ENCODE measurements around the gene SYT9. TPM values are rescaled to one million over a fixed set of nuclear protein-coding genes. Genes with fewer than 3 reads are reported as not detected.

The SYT9 gene
- total RNA-seq, 1 donor from 2014 or later, result 0.08 TPM

GRCh38 chr11:7381937-7382336 is 130.2 kb downstream of the SYT9 start:
- Histone ChIP-seq H3K27me3 (ENCODE audit: low read depth) (no peaks in the 10 kb centered on the region), H3K4me1 (peaks cover 7% of the 10 kb centered on the region), H3K36me3 (no peaks in the 10 kb centered on the region), H3K9me3 (replicated peaks) (no peaks in the 10 kb centered on the region), H3K4me3 (no peak overlapping the region), H3K27ac (replicated peaks) (no peak overlapping the region)
- no peak for TF ChIP-seq CTCF (IDR thresholded peaks at IDR 0.05; ENCODE audit: borderline replicate concordance)
- intact Hi-C loops (cut with micrococcal nuclease), result no loop called here
- DNase-seq, result no peak

- H3K9me3 ChIP-seq (replicated peaks), result no peaks in the 10 kb centered on the region
- no peak for DNase-seq
- no peak overlapping the region for H3K4me3 ChIP-seq
- intact Hi-C loops (cut with micrococcal nuclease), result no loop called here
- H3K4me1 ChIP-seq, result peaks cover 7% of the 10 kb centered on the region
- no peaks in the 10 kb centered on the region for H3K27me3 ChIP-seq (ENCODE audit: low read depth)
- no peaks in the 10 kb centered on the region for H3K36me3 ChIP-seq
- TF ChIP-seq CTCF (IDR thresholded peaks at IDR 0.05; ENCODE audit: borderline replicate concordance), result no peak
- no peak overlapping the region for H3K27ac ChIP-seq (replicated peaks)
Measured at GRCh38 chr11:7383406-7383805, 131.7 kb downstream of the SYT9 start.

GRCh38 chr11:7384691-7385090 is 133.0 kb downstream of the SYT9 start:
- no peak for TF ChIP-seq CTCF (IDR thresholded peaks at IDR 0.05; ENCODE audit: borderline replicate concordance)
- no peaks in the 10 kb centered on the region for H3K36me3 ChIP-seq

GRCh38 chr11:7385532-7385931 is 133.8 kb downstream of the SYT9 start:
- peaks cover 6% of the 10 kb centered on the region for H3K9me3 ChIP-seq (replicated peaks)
- no peak overlapping the region for H3K4me3 ChIP-seq
- H3K27ac ChIP-seq (replicated peaks), result no peak overlapping the region
- intact Hi-C loops (cut with micrococcal nuclease), result no loop called here
- no peak for TF ChIP-seq CTCF (IDR thresholded peaks at IDR 0.05; ENCODE audit: borderline replicate concordance)
- peaks cover 7% of the 10 kb centered on the region for H3K4me1 ChIP-seq
- no peaks in the 10 kb centered on the region for H3K27me3 ChIP-seq (ENCODE audit: low read depth)
- H3K36me3 ChIP-seq, result no peaks in the 10 kb centered on the region
- DNase-seq, result no peak

More at GRCh38 chr11:7384691-7385090, 133.0 kb downstream of the SYT9 start:
- no peak for DNase-seq
- H3K9me3 ChIP-seq (replicated peaks), result no peaks in the 10 kb centered on the region
- intact Hi-C loops (cut with micrococcal nuclease), result no loop called here
- no peak overlapping the region for H3K27ac ChIP-seq (replicated peaks)
- no peaks in the 10 kb centered on the region for H3K27me3 ChIP-seq (ENCODE audit: low read depth)
- peaks cover 7% of the 10 kb centered on the region for H3K4me1 ChIP-seq
- no peak overlapping the region for H3K4me3 ChIP-seq

- Histone ChIP-seq H3K27ac (replicated peaks) (no peak overlapping the region), H3K36me3 (no peaks in the 10 kb centered on the region), H3K4me1 (peaks cover 15% of the 10 kb centered on the region), H3K9me3 (replicated peaks) (peaks cover 12% of the 10 kb centered on the region), H3K27me3 (ENCODE audit: low read depth) (no peaks in the 10 kb centered on the region), H3K4me3 (no peak overlapping the region)
- no peak for TF ChIP-seq CTCF (IDR thresholded peaks at IDR 0.05; ENCODE audit: borderline replicate concordance)
- DNase-seq, result no peak
- intact Hi-C loops (cut with micrococcal nuclease), result no loop called here
Measured at GRCh38 chr11:7413961-7414915, 162.5 kb downstream of the SYT9 start.

Data from left ventricle myocardium inferior (tissue), 1 donor.